ENCODE measurements around the gene TMTC3.

TMTC3 gene

DNA sequence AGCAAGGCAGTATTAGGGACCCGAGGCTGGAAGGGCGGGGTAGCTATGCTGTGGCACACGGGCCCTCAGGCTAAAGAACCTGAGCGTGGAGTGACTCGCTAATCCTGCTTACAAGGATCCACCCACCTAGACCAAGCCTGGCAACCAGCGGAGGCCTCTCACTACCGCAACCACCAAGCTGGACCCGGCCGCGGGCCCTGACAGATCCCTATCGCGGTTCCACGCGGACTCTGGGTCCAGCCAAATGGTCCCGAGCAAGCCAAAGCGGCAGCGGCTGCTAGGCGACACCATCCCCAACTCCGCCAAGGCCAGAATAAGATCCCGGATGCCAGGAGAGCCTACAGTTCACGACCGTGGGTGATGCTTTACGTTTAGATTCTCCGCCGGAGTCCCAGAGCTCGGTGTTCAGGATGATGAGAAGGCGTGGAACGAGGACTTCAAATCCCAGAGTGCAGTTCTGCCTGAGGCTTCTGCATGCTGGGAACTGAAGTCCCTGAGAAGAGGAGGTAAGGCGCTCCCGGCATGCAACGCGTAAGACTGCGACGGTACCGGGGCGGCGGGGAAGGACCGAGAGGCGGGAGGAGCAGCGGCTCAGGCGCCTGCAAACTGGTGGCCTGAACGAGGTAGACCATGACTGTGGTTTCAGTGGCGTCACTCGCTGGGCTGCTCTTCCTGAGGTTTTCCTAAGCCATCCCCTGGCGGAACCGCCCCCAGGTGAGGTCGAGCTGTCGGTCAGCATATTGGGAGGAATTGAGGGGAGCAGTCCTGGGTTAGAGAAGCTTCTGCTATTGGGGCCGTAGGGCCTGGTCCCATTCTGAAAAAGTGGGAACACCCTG is at the start of gene TMTC3, which contains the start of gene CEP290:
Gene TMTC3, plus strand, starts transcription at position 534 of the 836 bp plus-strand sequence. CDS start 6,009 bp downstream, outside the sequence.
Gene CEP290, minus strand, starts transcription at position 315 of the 836 bp plus-strand sequence. CDS start 781 bp downstream, outside the sequence.
- TF ChIP-seq ZFX (IDR thresholded peaks at IDR 0.05) = peak; percentile 66
- no peak for TF ChIP-seq CTCF (conservative IDR thresholded peaks at IDR 0.05)
- H3K27ac ChIP-seq = peak within 1 kb of the TSS; percentile 76

GRCh38 chr12:88092771-88093170 is 49.3 kb upstream of the TMTC3 start:
- no peak overlapping the region for H3K27ac ChIP-seq
- TF ChIP-seq ZFX (IDR thresholded peaks at IDR 0.05) (no peak), CTCF (conservative IDR thresholded peaks at IDR 0.05) (no peak)

DNA sequence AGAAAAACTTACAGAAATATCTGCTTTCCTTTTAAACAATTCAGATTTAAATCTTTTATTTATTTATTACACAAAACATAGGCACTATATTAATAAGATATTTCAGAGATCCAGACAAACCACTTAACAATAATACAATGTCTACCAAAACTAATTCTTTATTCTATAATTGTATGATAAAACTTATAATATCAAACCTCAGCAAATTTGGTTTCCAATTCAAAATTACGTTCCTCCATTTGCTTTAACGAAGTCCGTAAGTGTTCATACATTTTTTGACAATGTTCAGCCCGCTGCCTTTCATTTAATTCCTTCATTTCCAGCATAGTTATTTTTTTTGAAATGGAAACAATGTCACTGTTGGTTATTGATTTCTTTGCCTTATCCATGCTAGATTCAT is 48.5 kb upstream of the TMTC3 start:
- TF ChIP-seq CTCF (conservative IDR thresholded peaks at IDR 0.05) (no peak), ZFX (IDR thresholded peaks at IDR 0.05) (no peak)
- H3K27ac ChIP-seq = no peak overlapping the region

- no peak overlapping the region for H3K27ac ChIP-seq
- TF ChIP-seq CTCF (conservative IDR thresholded peaks at IDR 0.05) (no peak), ZFX (IDR thresholded peaks at IDR 0.05) (no peak)
Observed at GRCh38 chr12:88108021-88108420, 34.1 kb upstream of the TMTC3 start.

DNA sequence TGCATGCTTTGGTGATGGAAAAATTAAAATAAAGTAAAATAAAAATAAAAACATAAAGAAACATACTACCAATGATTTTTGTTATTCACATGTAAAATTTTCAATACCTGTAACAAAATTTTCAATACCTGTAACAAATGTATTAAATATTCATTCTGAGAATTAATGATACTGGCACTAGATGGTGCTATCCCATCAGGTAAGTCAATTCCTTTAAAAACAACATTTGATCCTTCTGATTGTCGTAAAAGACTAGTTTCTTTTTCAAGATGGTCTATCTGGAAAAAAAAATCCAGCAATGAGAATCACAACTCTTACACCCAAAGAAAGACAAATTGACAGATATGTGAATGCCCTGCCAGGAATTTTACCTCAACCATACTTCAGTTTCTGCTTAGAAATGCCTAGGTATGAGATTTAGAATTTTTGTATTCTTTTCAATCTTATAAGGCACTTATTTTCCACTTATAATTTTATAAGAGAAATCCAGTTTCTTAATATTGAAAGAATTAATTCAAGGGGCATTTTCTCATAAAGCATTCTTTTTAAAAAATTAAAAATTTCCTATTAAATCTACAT is 30.9 kb upstream of the TMTC3 start:
- H3K27ac ChIP-seq = no peak overlapping the region

GRCh38 chr12:88113871-88114270 is 28.2 kb upstream of the TMTC3 start:
- TF ChIP-seq CTCF (conservative IDR thresholded peaks at IDR 0.05) = no peak
- TF ChIP-seq ZFX (IDR thresholded peaks at IDR 0.05) = no peak
- H3K27ac ChIP-seq = no peak overlapping the region

More for the DNA sequence above, 30.9 kb upstream of the TMTC3 start:
- TF ChIP-seq CTCF (conservative IDR thresholded peaks at IDR 0.05) = peak; percentile 73
- TF ChIP-seq ZFX (IDR thresholded peaks at IDR 0.05) = no peak

DNA sequence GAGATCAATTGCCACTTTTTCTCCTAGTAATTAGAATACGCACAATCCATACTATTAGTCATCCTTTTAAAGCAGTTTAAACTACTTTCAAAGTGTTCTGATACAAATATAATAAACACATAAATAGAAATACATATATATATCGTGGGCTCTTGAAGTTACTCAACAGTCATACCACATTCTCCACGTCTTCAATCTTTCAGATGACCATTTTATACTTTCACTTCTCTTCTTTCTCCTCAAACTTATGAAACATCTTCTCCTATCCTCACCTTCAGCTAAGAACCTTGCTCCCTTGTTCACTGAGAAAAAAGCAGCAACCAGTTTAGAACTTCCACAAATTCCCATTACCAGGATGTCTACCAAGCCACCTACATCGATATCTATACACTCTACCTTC is 19.4 kb upstream of the TMTC3 start:
- TF ChIP-seq ZFX (IDR thresholded peaks at IDR 0.05) (no peak), CTCF (conservative IDR thresholded peaks at IDR 0.05) (no peak)
- no peak overlapping the region for H3K27ac ChIP-seq

All from C4-2B (cell line).